Measurements from ENCODE around the gene MTHFS.

Gene MTHFS

DNA sequence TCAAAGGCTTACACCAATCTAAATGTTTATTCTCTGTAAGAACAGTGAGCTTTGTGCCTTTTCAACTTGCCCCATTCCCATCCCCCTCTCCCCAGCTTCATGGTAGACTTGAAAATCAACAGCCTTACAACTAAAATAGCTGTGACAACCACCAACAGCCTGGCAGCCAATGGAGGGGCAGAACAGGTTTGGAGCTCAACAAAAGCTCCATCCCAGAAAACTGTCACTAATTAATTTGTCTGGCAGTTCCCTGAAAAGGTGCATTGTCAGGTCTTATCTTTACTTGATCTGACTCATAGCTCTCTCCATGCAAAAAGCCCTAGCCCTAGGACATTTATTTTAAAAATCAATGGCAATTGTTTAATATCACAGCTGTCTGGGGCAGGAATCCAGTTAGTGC is 22.6 kb downstream of the MTHFS start:
- no peak for DNase-seq

DNA sequence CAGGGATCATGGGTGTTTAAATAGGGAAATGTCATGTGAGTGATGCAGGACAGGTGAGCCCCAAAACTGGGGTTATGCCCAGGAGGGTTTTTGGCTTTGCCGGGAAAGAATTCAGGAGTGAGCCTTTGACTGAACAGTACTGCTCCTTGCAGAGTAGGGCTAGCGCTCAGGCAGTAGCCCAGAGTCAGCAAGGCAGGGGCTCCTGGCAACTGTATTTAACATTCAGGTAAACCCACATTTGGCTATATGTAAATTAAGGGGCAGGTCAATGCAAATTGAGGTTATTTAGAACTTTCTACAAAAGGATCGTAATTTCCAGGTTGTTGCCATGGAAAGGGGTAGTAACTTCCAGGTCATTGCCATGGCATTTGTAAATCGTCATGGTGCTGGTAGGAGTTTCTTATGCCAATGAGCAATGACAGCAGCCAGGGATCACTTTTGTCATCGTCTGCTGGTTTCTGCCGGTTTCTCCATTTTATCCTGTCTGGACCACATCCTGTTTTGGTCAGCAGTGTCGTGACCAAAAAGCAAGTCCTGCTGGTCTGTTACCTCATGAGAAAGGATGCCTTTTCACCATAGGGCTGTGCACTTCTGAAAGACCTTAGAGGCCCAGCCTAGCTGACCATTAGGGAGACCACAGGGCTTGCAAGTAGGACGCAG is 24.3 kb downstream of the MTHFS start:
- peak; percentile 60 to 85 (median 68) for DNase-seq

DNA sequence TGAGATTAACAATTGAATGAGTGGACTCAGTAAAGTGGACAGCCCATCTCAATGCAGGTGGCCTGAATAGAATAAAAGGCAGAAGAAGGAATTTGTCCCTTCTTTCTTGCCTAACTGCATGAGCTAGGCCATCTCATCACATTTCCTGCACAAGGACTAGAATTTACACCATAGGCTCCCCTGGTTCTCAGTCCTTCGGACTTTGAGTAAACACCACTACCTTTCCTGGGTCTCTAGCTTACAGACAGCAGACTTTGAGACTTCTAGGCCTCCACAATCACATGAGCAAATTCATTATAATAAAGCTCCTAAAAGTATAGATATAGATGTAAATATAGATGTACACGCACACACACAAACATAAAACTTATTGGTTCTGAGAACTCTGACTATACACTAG is 28.3 kb downstream of the MTHFS start:
- no peak for DNase-seq

DNA sequence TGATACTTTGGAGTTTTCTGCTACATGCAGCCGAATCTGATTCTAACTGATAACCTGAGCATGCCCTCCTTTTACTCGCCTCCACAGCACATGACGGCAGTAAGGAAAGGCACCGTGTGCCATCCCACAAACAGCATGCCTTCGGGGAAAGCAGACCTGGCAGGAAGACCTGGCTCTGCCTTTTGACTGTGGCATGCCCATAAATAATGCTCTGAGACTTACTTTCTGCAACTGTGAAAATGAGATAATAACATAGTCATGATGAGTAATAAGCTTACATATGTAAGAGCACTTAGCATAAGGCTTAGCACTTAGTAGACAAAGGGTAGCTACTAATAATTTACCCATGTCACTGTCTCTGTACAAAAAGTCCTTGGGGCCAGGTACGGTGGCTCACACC is 32.9 kb downstream of the MTHFS start:
- DNase-seq = no peak

DNA sequence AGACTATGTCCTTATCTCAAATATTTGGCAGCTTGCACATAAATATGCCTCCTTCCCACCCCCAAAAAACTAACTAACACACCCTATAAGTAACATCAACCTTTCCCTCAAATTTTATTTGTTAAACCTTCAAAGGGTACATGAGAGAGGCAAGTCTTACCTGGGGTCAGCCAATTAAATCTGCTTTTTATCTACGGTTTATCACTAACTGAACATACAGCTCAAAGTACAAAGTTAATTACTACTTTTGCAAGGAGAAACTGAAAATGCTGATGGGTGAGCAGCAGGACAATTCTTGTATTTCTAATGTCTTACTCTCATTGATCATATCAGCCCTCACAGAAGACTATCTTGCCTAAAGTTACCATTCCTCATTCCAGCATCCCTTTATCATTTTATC is 34.6 kb downstream of the MTHFS start:
- no peak for DNase-seq

DNA sequence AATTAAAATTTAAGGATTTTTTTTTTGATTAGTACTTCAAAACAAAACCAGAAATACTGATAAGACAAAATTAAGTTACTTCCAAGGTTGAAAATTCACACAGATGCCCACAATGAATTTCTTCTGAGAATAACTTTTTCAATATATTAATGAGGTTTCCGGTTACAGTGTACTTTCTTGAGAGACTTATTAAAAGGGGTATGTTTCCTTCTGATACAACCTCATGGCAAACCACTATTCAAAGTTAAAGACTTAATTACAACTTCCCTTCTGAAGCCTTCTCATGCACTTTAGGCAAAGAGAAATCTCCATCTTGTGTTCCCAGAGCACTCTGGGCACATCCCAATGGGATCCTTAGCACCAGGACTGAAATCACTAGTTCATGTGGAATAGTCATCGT is 36.2 kb downstream of the MTHFS start:
- DNase-seq = no peak

DNA sequence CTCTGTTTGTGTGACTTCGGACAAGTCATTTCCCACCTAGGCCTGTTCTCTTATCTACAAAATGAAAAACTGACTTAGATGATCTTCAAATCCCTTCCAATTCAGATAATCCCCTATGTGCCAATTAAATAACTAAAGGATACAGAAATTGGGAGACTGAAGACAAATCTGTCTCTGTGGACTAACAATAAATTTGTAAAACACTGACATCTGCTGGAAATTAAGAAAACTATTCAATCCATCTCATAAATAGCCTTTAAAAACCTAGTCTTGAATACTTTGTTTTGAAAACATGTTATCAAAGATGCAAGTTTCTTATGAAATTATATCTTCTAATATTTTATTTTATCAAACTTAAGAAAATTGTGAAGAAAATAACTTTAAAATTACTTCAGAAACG is 38.3 kb downstream of the MTHFS start:
- DNase-seq = peak in 2 of 4 experiments; percentile 19 to 24

DNA sequence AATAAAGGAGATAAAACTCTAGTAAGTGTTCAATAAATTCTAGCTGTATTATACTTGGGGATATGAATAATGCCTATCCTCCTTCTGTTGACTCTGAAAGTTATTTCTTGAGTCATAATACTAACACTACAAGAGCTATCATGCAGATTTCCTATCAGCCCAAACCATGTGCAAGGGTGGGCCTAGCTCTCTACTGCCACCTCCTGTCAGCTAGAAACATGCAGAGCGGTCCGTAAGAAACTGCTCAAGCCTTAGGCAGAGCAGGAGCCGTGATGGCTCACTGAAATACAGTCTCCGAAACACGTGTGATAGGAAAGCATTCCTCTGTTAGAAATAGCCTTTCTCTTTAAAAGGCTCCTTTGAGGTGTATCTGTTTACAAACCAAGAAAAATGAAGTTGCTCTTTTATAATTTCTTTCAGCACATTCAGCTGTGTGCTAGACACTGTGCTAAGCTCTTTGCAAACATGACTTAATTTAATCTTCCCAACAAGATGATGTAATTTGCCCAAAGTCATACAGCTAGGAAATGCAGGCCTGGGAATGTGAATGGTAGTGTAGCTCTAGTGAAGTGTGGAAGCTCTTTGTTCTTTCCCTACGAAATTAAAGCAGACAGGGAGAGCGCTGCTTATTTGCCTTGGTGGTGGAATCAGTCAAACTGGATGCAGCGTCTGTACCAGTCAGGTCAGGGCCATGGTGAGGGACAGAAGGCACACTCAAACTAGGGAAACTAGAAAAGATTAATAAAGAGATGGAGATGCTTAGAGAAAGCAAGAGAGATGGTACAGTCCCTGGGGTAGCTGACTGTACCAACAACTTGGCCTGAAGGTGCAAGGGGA is 43.1 kb downstream of the MTHFS start:
- DNase-seq = peak; percentile 73 to 85 (median 76)

DNA sequence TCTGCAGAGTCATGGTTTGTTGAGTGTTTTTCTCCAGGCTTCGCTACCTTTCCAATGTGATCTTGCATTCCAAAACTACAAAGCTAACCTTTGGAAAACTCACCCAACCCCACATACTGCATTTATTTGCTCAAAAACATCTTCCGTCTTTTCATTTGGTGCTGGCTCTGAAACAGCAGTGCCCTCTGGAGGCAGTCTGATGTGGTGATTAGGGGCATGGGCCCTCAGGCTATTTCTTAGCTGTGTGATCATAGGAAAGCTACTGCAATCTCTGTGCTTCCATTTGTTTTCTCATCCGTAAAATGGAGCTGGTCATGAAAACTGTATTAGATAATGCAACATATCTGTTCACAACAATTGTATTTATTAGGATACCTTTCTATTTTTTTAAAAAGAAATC is 47.0 kb downstream of the MTHFS start:
- DNase-seq = peak; percentile 45 to 69 (median 59)

DNA sequence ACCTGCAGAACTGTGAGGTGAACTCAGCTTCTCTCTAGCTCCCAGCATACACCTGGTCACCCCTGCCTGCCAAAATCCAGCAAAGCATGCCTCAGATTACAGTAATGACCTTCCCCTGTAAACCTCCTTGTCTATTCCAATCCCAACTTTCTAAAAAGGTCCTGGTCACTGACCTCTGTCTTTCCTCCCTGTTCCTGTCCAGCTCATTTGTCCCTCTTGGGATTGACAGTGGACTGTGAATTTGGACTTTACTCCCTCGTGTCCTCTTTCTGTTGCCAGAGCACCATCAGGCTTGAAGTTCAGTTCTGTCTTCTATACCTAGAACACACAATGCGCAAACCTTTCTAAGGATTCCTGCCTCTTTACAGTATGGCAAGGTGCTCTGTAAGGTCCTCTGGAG is 50.3 kb downstream of the MTHFS start:
- DNase-seq = no peak

DNA sequence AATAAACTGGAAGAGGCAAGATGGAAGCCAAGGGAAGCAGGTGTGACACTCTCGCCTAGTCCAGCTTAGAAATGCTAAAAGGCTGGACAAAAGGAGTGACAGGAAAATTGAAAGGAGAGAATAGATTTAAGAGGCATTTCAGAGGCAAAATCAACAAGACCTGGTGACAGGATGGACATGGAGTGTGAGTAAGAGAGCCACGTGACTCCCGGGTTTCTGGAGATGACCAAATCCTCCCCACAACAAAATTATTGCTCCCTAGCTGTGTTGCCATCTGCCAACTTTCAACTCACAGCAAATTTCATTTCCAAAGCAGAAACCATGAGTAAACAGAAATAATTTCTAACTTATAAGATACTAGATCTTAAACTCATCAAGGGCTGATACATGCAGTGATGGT is 52.6 kb downstream of the MTHFS start:
- peak; percentile 9 to 48 (median 36) for DNase-seq

DNA sequence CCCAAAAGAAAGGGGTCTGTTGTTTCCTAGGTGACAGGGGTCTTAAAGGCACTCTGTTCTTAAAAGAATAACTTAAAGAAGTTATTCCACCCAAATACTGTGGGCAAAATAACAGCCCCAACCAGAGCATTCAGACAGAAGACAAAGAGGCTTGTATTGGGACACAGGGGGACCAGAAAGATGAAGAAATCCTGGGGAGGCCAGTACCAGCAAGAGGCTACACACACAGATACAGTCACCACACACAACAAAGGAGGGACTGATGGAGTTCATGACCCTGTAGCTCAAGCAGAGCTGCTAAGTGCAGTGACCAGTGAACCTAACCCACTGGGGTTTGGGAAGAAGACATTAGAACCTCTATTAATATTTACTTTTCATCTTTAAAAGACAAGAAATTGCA is 59.0 kb downstream of the MTHFS start:
- no peak for DNase-seq

DNA sequence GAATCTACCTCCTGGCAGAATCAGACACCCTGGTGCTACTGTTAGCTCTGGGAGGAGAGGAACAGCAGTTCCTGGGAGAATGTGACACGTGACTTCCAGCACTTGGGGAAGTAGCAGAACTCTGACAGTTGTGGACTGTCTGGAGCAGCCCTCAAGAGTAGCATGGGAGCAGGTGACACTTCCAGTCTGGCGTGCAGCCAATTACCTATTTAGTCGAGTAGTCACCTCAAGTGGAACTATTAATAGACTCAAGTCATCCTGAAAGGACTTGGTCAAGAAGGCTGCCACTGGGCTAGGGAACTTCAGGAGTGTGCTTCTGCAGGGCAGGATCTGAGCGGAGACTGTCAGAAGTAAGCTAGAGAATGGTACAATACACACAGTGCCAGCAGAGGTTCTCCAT is 62.3 kb downstream of the MTHFS start:
- DNase-seq = peak; percentile 31 to 64 (median 58)

DNA sequence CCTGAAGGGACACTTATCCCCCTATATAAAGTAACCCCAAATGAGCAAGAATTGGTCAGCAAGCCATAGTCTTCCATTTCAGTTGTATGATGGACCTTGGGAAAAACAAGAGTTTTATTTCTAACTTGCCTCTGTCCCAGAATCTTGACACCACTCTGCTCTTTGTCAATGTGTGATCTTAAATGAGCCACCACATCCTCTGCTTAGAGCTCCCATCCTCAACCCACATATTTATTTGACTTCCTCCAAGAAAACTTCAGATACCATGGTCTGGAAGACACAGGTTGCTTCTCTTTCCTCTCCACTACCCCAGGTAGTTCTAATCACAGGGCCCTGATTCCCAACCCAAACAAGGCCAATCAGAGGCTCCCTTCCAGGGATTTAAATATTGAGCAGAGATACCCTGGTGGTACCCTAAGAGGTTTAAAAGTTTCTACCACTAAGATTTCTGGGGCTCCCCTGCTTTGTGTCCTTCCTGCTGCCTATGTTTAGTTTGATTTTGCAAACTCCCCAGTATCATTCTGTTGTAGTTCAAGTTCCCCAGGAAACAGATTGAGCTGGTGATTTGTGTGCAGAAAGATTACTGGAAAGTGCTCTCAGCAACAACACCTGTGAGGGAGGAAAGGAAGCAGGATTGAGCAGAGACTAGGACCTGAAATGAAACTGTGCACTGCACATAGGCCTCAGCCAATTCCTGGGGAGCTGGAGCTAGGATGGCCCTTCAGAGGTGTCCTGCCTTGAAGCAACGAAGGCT is 64.3 kb downstream of the MTHFS start:
- no peak for DNase-seq

DNA sequence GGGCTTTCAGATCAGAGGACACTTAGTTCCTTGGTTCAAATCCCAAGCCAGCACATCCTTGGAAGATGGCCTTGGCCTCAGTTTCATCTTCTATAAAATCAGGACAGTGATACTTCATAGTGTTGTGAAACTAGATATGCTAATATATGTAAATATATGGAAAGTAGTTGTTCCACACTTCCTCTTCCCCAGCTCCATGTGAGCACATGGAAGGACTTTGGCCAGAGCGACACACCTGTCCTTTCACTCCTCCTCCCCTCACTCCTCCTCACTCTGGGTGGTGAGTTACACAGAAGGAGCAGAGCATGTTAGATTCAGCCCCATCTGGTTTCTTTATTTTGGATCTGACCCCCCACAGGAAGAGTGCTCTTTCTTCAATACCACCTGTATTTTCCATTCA is 65.2 kb downstream of the MTHFS start:
- DNase-seq = no peak

DNA sequence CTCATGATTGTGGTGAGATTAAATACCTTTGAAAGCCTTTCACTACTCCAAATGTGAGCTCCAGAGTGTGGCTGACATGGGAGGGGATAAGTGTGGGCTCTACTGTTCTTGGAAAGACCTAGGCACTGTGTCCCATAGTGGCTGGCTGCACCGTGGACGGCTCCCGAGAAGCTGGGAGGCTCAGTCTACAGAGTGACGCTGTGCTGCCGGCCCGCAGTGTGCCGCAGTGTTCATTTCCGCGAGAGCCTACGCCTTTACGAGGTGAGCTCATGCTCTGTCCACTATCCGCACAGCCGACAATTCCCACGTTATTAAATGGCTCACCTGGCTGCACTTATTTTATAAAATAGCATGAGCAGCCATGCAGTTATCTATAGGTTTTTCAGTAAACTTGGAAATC is 66.9 kb downstream of the MTHFS start:
- no peak for DNase-seq

DNA sequence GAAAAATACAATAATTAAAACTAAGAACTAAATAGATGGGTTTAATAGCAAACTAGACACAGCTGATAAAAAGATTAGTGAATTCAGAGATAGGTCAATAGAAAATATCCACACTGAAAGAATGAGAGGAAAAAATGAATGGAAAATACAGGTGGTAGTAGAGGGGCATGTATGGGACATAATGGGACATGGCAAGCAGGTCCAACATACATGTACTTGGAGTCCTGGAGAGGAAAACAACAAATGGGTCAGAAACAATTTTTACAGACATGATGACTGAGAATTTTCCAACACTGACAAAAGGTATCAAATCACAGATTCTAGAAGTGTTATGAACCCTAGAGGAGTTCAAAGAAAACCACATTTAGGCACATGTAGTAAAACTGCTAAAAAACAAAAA is 68.4 kb downstream of the MTHFS start:
- DNase-seq = no peak

DNA sequence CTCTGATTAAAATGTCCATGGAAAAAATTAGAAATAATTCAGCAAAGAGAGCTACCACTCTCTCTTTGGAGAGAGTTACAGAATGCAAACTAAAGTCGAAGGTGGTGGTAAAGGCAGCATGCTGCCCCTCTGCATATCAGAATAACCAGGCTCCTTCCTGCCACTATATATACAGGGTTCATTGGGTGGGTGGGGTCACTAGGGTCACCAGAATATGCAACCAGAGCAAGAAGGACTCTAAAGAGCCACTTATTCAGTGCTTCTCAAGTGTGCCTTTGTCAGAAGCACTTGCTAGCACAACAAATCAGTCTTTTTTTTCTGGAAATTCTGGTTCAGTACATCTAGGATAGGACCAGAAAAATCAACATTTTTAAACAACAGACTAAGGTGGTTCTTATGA is 70.0 kb downstream of the MTHFS start:
- no peak for DNase-seq

DNA sequence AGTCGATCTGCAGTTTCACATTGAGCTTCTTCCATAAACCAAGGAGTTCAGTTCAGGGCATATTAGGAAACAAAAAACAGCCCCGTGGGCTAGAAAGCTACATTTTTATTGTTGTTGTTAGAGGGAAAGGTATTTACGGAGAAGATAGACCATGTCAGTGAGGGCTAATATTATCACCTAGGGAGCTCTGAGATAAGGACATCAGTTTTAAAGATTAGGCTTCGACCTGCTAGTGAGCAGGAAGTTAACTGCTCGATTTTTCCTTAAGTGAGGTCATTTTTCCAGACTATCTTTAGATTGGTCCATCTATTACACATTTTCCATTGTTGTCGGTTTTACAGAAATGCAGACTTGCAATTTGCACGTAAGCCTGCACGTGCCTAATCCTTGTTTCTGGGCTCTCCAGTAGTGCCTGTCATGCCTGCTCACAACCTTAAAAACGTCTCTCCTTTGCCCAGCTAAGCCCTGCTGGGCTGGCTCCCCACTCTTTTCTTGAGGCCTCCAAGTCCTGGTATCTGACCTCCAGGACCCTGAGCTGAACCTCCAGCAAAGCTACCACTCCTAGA is 72.6 kb downstream of the MTHFS start:
- DNase-seq = no peak

DNA sequence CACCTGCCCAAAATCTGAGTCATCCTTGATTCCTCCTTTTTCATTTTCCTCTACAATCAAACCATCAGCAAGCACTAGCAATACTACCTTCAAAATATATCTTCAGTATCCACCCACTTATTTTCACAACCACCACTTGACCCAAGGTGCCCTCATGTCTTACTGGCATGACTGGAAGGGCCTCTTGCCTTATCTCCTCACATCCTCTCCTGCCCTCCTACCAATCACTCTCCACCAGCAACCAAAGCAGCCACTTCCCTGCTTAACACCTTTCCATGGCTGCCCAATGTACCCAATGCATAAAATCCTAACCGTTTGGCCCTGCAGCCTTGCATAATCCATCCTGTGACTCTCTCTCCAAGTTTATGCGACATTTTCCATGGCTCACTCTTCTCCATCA is 76.0 kb downstream of the MTHFS start:
- DNase-seq = no peak

DNA sequence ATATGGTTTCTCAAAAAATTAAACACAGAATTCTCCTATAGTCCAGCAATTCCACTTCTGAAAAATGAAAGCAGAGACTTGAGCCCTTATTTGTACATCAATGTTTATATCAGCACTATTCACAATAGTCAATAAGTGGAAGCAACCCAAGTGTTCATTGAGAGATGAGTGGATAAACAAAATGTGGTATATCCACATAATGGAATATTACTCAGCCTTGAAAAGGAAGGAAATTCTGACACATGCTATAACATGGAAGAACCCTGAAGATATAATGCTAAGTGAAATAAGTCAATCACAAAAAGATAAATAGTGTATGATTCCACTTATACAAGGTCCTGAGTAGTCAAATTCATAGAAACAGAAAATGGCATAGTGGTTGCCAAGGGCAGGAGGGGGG is 76.6 kb downstream of the MTHFS start:
- DNase-seq = no peak

DNA sequence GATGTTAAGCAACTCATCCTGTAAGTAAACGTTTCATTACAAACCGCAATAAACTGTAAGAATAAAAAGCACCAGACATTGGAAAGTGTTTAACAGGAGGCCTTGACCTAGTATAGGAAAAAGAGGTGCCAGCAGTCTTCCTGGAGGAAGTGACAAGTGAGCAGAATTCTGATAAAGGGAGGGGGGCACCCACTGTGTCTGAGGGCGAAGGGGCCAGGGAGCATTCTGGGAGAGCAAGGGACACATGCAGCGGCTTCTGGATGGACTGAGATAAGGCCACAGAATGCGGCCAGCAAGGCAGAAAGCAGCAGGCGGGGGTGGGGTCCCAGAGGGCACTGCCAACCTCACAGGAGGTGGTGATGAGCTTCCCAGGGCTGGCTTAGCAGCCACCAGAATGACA is 80.2 kb downstream of the MTHFS start:
- no peak for DNase-seq

DNA sequence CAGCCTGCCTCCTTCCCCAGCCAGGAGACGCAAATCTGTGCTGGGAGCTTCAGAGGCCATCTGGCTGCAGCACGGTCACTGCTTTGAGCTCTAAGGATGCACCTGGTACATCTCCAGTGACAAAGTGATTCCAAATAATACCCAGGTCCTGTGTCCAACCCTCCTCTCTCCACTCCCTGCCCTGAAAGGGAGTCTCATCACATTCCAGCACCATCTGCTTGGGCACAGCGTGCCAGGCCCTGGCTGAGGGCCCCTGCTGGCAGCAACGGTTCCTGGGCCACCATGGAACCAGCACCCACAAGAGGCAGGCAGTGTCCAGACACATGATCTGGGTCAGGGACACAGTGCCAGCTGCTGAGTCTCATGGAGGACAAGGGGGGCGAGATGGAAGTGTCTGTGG is 81.3 kb downstream of the MTHFS start:
- DNase-seq = no peak
